Stimulated activated CD4-positive, alpha-beta T cell treated with anti-CD3 and anti-CD28 coated beads, Interleukin-2, amount 100 ng/mL, for 4 hours (primary cell): ENCODE data around the gene CLRN2.
"Not testable (repeated sequence)": the region's sequence is repeated elsewhere in the genome, so short reads cannot be mapped to it uniquely, and the experiment has no call there.

ENCODE experiments used
- DNase-seq: peaks from one replicate; pipeline ENCODE4 v3.0.0-alpha.2; 2020; ENCODE audit warnings: low read depth

CLRN2 gene

DNA sequence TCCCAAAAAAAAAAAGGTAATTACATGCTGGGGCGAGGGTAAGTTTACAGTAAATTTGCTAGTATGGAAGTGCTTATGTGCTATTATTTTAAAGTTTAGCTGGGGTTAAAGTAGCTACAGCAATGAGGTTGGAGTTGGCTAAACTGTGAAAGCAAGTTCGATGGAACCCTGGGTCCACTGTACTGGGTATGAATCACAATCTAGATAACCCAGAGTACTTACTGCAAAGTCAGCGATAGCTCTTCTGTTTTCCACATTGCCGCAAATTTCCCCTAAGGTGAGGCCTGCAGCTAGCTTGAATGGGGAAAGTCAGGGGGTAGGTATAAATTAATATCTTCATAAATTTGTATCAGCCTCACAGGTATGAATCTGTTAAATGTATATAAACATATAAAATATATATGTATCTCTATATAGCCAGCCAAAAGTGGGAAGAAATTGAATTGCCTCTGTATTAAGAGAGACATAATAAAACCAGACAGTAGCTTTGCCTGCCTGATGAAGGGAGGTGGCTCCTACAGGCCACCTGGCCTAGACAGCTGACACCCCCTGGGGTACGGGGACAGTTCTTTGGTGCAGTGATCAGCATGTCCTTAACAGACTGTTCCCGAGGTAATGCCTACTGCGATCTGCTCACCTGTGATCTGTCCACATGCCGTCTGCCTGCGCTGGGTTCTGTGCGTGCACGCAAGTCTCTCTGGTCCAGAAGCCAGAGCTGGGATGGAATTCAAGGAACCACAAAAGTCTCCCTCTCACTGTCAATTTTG, 30.6 kb downstream of the CLRN2 start:
- no peak for DNase-seq

DNA sequence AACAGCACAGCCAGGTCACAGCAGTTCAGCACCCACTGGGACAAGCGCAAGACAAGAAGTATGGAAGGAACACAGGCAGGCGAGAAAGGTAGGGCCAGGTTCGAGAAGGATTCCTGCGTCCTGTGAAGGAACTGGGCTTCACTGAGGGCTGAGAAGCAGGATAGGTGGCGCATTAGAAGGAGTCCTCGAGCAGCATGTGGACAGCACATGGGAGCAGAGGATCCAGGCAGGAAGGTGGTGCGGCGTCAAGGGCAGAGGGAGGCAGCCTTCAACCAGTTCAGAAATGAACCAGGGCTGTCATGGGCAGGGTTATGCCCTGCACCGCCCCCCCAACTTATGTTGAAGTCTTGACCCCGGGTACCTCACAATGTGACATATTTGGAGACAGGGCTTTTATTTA, 31.3 kb downstream of the CLRN2 start:
- no peak for DNase-seq

DNA sequence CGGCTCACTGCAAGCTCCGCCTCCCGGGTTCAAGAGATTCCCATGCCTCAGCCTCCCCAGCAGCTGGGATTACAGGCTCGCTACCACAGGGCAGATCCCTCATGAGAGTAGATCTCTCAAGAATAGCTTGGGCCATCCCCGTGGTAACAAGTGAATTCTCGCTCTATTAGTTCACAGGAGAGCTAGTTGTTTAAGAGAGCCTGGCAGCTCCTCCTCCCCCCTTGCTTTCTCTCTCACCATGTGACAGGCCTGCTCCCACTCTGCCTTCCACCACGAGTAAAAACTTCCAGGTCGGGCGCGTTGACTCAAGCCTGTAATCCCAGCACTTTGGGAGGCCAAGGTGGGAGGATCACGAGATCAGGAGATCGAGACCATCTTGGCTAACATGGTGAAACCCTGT, 31.7 kb downstream of the CLRN2 start:
- DNase-seq = no peak

DNA sequence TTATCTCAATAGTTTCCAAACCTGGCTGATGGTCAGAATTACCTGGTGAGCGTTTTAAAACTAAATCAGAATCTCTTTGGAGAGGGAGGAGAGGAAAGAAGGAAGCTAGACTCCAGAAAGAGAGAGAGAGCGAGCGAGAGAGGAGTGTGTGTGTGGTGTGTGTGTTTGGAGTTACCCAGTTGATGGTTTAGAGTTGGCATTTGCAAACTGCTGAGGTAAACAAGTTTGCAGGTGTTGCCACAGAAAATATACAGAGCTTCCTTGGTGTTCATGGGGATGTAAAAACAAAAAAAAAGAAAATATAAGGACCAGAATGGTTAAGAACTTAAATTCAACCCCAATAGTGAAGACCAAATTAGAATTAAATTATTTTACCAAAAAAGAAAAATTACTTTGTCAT, 35.6 kb downstream of the CLRN2 start:
- DNase-seq = no peak

DNA sequence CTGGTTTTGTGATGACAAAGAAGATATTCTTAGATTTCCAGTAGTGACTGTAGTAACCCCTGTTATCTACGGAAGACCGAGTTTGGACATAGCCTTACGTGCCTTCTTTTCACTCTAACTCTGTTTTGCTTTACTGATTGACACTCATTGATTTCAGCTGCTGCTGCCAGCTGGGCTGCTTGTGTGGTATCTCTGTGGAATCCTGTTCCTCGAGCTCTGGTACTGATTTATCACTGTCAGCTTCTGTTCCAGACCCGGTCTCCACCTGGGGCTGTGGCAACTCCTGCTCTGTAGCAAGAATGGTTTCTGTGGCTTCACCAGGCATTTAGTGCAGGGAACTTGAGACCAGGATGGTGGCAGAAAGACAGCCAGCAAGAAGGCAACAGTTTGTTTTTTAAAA, 37.5 kb downstream of the CLRN2 start:
- no peak for DNase-seq

DNA sequence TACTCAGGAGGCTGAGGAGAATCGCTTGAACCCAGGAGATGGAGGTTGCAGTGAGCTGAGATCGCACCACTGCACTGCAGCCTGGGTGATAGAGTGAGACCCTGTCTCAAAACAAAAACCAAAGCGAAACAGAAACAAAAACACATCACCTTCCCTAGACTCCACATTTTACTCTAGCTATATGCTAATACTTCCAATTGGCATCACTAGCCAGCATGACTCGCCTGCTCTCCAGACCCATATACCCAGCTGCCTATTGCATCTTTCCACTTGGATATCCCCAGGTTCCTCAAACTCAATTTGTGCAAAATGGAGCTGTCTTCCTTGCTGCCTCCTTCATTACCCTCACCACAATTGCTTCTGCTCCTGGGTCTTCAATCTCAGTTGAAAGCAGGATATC, 39.6 kb downstream of the CLRN2 start:
- DNase-seq = no peak

DNA sequence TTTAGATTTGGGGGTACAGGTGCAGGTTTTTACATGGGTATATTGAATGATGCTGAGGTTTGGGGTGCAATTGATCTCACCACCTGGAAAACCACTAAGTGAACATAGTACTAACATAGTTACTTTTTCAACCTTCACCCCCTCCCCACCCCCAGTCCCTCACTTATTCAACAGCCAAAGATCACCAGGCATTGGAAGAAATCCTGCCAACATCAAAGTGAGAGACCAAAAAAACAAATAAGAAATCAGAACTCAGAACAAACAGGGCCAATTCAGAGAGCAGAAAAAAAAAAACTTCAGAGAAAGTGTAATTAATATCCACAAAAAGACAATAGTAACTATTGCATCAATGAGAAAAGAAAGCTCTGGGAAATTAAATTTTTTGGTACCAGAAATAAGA, 41.5 kb downstream of the CLRN2 start:
- no peak for DNase-seq

DNA sequence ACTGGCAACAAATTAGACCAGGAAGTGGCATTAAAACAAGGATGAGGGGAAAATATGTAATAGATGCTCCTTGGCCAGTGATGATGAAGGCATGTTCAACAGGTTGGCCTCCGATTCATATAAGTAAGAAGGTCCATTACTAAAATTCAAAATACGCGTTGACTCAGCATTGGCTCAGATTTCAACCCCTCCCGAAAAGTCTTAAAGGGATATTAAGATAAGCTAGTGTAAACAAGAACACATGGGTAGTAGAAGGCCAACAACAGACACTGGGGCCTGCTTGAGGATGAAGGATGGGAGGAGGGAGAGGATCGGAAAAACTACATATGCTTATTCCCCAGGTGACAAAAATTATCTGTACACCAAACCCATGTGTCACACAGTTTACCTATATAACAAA, 42.9 kb downstream of the CLRN2 start:
- DNase-seq = no peak

DNA sequence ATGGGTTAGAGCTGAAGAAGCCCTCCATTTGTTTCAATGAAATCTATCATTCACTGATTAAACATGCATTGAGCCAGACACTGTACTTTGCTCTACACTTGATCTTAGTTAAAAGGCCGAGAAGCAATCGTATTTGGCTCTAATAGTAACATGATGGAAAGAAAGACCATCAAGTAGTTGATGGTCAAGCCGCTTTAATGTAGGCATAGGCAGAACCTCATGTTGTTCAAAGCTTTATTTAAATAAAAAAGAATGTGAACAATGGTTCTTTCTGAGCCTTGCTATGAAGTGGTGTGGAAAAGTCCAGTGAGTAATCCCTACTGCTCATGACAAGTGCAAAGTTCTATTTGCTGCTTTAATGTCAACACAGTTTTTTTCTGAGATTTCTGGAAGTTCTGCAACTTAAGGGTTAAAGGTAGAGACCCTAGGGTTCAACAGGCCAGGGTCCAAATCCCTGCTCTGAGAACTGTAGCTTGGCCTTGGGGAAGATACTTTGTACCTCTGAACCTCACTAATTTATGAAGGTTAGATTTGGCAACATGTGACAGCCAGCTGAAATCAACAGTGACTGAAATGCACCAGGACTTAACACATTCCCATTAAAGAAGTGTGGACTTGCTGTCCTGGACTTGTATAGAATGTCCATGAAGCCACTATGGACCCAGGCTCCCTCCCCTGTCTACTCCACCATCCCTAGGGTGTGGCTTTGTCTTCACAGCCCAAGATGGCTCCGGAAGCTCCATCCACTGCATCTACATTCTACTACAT, 44.2 kb downstream of the CLRN2 start:
- DNase-seq = no peak

DNA sequence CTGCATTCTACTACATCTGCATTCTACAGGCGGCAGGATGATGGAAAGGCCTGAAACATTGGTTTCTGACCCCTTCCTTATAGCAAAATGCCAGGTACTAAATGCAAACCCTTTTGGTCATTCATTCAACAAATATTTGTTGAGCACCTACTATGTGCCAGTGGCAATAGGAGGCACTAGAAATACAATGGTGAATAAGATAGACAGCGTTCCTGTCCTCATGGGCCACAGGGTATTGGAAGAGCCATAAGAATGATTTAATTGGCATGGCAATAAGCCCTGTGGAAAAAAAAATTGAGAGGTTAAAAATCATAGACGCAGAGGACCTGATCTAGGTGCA, 44.7 kb downstream of the CLRN2 start:
- no peak for DNase-seq

DNA sequence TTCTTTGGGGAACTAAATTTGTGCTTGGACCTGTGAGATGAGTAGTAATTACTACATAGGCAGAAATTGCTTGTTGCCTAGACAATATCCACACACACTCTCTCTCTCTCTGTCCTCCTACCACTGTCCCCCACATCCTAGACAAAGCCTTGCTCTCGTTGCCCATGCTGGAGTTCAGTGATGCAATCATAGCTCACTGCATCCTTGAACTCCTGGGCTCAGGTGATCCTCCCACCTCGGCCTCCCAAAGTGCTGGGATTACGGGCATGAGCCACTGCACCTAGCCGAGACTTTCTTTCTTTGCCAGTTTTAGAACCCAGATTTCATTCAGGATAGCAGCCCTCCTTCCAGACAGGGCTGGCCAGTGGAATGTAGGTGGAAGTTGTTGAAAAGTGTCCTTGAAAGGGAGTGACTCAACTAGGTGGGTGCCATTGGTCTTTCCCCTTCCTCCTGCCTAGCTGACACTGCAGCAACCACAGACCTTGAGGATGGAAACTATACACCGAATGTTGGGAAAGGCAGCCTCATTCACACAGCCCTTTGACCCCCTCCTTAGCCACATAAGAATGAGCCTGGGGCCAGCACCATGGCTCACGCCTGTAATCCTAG, 45.2 kb downstream of the CLRN2 start:
- DNase-seq = no peak

DNA sequence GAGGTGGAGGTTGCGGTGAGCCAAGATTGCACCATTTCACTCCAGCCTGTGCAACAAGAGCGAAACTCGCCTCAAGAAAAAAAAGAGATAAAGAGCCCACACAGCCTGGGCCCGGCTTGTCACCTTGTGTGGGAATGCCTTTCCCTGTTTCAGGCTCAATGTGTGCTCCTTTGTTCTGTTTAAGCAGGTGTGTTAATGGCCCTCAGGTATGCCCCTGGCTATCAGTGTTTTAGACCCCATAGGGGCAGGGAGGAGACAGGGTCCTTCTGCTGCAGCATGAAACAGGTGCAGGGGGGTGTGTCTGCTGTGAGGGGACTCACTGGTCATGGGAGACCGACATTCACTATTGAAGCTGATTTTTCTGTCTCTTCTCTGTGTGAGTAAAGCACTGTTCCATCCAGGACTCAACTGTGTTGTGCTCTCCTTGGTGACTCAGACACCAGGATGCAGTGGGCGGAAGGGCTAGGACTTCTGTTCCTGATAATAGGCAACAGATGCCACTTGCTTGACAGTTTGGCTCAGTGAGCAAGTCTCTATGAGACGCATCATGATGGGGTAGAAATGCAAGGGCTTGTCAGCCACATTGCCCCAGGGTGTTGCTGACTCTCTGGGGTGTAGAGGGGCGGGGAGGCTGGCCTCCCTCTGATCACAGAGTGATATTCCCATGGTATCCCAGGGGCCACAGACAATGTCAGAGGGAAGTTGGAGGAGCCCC, 46.4 kb downstream of the CLRN2 start:
- DNase-seq = no peak

DNA sequence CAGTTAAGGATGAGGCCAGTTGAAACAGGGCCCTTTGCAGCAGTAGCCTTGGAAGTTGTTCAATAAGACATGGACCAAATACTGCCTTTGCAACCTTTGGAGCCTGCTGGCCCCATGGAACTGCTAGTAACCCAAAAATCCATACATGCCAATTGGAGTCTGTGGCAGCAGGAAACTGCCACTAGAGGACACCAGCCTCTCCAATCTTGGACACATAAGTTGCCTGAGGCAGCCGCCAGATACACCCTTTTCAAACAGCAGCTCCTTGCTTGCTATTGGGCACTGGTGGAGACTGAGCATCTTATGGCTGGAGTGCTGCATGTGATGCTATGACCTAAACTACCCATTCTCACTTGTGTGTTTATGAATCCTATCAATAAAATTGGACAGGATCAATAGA, 47.2 kb downstream of the CLRN2 start:
- no peak for DNase-seq

DNA sequence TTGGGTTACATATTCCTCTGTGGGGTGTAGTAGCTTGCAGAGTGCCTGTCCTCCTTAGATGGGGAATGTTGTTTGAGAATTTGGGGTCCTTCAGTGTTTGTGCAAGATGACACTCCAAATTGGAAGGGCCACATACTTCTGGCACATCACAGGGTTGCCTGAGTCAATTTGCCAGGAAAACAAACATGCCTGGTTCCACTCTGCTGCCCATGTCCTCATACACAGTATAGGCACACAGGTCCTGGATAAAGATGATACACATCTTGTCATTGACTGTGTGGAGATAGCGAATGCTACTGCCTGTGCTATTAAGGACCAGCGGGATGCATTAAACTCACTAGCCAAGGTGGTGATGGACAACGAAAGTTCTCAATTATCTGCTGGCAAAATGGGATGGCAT, 50.9 kb downstream of the CLRN2 start:
- no peak for DNase-seq

DNA sequence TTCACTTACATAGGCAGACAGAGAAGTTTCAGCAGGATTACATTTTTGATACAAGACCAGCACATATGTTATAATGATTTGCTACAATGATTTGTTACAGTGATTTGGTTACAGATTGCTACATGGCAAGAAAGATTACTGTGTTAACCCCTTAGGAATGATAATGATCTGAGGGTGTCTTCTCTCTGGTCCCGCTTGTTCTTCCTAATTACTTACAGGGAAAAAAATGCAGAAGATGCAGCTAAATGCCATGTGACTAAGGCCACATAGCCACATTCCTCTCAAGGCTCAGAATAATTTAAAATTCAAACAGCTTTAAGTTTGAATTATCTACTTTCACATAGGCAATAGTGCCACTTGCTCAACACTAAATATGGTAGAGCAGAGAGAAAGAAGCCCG, 52.3 kb downstream of the CLRN2 start:
- DNase-seq = no peak

DNA sequence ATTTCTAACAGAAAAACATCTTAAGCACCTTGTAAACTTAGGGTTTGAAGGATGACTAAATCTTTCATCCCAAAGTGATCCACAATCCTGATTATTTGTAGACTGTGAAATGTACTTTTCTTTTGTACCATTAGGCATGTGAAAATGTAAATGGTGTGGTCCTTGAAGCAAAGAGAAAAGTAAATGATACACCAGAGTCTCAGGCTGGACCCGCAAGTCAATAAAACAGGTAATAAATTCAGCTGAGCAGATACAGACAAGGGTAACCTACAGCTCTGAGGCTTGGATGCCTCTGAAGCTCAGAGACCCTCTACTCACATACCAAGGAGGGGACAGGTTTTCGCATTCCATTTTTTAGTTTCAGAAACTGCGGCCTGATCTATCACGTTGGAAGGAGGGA, 59.2 kb downstream of the CLRN2 start:
- no peak for DNase-seq

DNA sequence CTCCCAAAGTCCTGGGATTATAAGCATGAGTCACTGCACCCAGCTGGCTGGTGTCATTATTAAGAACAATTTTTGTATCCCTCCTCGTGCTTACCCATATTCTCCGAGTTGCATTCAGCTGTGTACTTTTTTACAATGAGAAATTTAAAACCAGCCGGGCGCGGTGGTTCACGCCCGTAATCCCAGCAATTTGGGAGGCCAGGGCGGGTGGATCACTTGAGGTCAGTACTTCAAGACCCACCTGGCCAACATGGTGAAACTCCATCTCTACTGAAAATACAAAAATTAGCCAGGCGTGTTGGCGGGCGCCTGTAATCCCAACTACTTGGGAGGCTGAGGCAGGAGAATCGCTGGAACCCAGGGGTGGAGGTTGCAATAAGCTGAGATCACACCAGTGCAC, 60.2 kb downstream of the CLRN2 start:
- not testable (repeated sequence) for DNase-seq
